Renal cortex interstitium (tissue), 15 donors: ENCODE results near the gene HTRA3. TPM values are rescaled to one million over a fixed set of nuclear protein-coding genes. Genes with fewer than 3 reads are reported as not detected.

Experiments used
- DNase-seq, 11 donors: peaks; one replicate each; pipeline ENCODE4 v3.0.0-alpha.2; 2013; ENCODE audit warnings: low read depth in 9 of 11, low spot score in 4 of 11; ENCODE audit errors: extremely low read depth in 1 of 11
- long read RNA-seq, 16 experiments: transcript quantifications; one replicate each; lab custom pipeline, GENCODE V29; 2026
- polyA plus RNA-seq, 3 donors: library from polyadenylated mRNA; unstranded; fragments of 120-200 nt; gene quantifications; one replicate each; pipeline ENCODE4 v1.2.1, GENCODE V29; 2013; ENCODE audit not compliant: insufficient read length in 3 of 3

HTRA3 gene
- 10 to 100 TPM in 1 of 3 donors, 1 to 10 TPM in 2; 7.0 to 13.1 (median 9.3) TPM for polyA plus RNA-seq
- long read RNA-seq, donor 1, partial matches to known transcripts, result 0 of 2 reads
- long read RNA-seq, donor 1, other reads (novel, unspliced or antisense), result 0 of 2 reads
- long read RNA-seq, donor 2, transcript HTRA3-201 (9 exons, 2,541 nt), result major isoform, 5 of 10 reads
- long read RNA-seq, donor 2, partial matches to known transcripts, result 5 of 10 reads
- long read RNA-seq, donor 2, other reads (novel, unspliced or antisense), result 0 of 10 reads
- long read RNA-seq, donor 3, partial matches to known transcripts, result 0 of 1 reads
- long read RNA-seq, donor 3, other reads (novel, unspliced or antisense), result 0 of 1 reads
- long read RNA-seq, donor 4, partial matches to known transcripts, result 0 of 1 reads
- long read RNA-seq, donor 4, other reads (novel, unspliced or antisense), result 0 of 1 reads
- long read RNA-seq, donor 5, result 0 reads
- long read RNA-seq, donor 6, partial matches to known transcripts, result 8 of 8 reads
- long read RNA-seq, donor 6, other reads (novel, unspliced or antisense), result 0 of 8 reads
- long read RNA-seq, donor 7, partial matches to known transcripts, result 0 of 2 reads
- long read RNA-seq, donor 7, other reads (novel, unspliced or antisense), result 0 of 2 reads
- long read RNA-seq, donor 8, result 0 reads
- long read RNA-seq, donor 9, partial matches to known transcripts, result 0 of 3 reads
- long read RNA-seq, donor 9, other reads (novel, unspliced or antisense), result 0 of 3 reads
- long read RNA-seq, donor 10, partial matches to known transcripts, result 0 of 2 reads
- long read RNA-seq, donor 10, other reads (novel, unspliced or antisense), result 0 of 2 reads
- long read RNA-seq, donor 11, partial matches to known transcripts, result 0 of 2 reads
- long read RNA-seq, donor 11, other reads (novel, unspliced or antisense), result 0 of 2 reads
- long read RNA-seq, donor 12, partial matches to known transcripts, result 0 of 2 reads
- long read RNA-seq, donor 12, other reads (novel, unspliced or antisense), result 0 of 2 reads
- long read RNA-seq, donor 13, result 0 reads
- long read RNA-seq, donor 14, result 0 reads
- long read RNA-seq, donor 15, result 0 reads
- long read RNA-seq, donor 16, partial matches to known transcripts, result 0 of 3 reads
- long read RNA-seq, donor 16, other reads (novel, unspliced or antisense), result 0 of 3 reads

- peak in 2 of 11 donors; percentile 45 to 51 for DNase-seq
Measured at GRCh38 chr4:8269535-8270417, at the start of gene HTRA3. TSS of gene HTRA3 (plus strand) at chr4:8269754. CDS start at chr4:8269969, 215 bp downstream.

GRCh38 chr4:8220661-8221450 lies 48.7 kb upstream of the HTRA3 start:
- no peak for DNase-seq

GRCh38 chr4:8221476-8221875 lies 48.1 kb upstream of the HTRA3 start:
- DNase-seq, result no peak

GRCh38 chr4:8221985-8222384 lies 47.6 kb upstream of the HTRA3 start:
- DNase-seq, result no peak

GRCh38 chr4:8222609-8223388 lies 46.8 kb upstream of the HTRA3 start:
- DNase-seq, result no peak

- DNase-seq, result no peak
Measured at GRCh38 chr4:8224267-8224974, 45.1 kb upstream of the HTRA3 start.

- no peak for DNase-seq
Measured at GRCh38 chr4:8224975-8225625, 44.5 kb upstream of the HTRA3 start.

GRCh38 chr4:8225706-8226443 lies 43.7 kb upstream of the HTRA3 start:
- DNase-seq, result no peak

GRCh38 chr4:8227201-8227770 lies 42.3 kb upstream of the HTRA3 start:
- no peak for DNase-seq

- DNase-seq, result no peak
Measured at GRCh38 chr4:8227771-8228318, 41.7 kb upstream of the HTRA3 start.

GRCh38 chr4:8228319-8229250 lies 41.0 kb upstream of the HTRA3 start:
- no peak for DNase-seq

GRCh38 chr4:8229331-8229975 lies 40.1 kb upstream of the HTRA3 start:
- no peak for DNase-seq

- no peak for DNase-seq
Measured at GRCh38 chr4:8230033-8230432, 39.5 kb upstream of the HTRA3 start.
